GM21528 (cell line): ENCODE results near the gene SLC25A33.
"Not testable (repeated sequence)": the region's sequence is repeated elsewhere in the genome, so short reads cannot be mapped to it uniquely, and the experiment has no call there.

Source experiments
- ATAC-seq: cut with Tn5 transposase; IDR thresholded peaks from one replicate; pipeline ENCODE4 v1.9.1; 2021; ENCODE audit warnings: mild to moderate bottlenecking, moderate library complexity; ENCODE audit not compliant: unreplicated experiment, low FRiP score

SLC25A33 gene

DNA sequence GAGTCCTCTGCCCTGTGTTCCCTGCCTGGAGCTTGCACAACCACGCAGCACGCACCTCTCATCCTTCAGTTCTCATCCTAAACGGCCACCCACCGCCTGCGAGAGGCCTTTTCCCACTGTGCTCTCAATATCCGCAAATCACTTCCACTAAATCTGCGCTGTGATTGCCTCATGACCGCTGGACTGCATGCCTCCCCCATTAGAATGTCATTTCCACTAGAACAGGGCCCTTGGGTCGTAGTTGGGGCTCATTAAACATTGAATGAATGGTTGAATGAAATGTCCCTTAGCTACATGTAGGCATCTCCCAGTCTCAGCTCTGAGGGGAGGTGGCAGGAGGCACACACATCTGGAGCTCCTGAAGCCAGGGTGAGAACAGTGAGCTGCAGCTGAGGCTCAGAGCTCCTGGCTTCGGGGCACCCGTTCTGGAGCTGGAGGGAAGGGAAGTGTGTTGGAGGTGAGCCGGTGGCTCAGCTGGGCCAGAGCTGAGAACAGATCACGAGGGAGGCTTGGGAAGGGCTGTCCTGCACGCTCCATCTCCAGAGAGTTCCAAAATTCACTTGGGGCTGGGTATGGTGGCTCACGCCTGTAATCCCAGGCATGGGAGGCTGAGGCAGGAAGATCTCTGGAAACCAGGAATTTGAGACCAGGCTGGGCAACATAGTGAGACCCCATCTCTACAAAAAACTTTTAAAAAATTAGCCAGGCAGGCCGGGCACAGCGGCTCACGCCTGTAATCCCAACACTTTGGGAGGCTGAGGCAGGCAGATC is 79.8 kb downstream of the SLC25A33 start:
- ATAC-seq: no peak

DNA sequence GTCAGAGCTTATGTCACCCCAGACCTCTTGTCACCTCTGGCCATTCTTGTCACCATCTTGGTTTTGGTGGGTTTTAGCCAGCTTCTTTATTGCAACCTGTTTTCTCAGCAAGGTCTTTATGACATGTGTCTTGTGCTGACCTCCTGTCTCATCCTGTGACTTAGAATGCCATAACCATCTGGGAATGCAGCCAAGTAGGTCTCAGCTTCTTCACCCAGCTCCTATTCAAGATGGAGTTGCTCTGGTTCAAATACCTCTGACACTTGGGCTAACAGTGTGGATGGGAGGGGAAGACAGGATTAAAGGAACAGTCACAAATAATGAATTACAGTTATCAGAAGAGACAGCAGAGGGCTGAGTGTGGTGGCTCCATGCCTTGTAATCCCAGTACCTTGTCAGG is 81.8 kb downstream of the SLC25A33 start:
- ATAC-seq: no peak

DNA sequence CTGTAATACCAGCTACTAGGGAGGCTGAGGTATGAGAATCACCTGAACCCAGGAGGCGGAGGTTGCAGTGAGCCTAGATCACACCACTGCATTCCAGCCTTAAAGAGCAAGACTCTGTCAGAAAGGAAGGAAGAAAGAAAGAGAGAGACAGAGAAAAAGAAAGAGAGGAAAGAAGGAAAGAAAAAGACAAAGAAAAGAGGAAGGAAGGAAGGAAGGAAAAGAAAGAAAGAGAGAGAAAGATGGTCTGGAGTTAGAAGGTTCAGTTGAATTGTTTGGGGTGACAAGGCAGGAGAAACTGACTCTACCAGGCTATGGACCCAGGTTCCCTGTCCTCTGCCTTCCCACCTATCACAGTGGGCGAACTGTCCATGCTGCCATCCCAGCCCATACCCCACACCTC is 84.8 kb downstream of the SLC25A33 start:
- no peak for ATAC-seq

DNA sequence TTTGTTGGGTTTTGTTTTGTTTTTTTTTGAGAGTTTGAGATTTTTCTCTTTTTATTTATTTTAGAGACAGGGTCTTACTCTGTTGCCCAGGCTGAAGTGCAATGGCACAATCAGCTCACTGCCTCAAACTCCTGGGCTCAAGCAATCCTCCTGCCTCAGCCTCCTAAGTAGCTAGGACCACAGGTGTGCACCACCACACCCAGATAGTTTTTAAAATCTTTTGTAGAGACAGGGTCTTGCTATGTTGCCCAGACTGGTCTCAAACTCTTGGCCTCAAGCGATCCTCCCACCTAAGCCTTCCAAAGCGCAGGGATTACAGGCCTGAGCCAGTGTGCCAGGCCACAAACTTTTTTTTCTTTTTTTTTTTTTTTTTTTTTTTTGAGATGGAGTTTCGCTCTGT is 85.8 kb downstream of the SLC25A33 start:
- ATAC-seq: not testable (repeated sequence)

DNA sequence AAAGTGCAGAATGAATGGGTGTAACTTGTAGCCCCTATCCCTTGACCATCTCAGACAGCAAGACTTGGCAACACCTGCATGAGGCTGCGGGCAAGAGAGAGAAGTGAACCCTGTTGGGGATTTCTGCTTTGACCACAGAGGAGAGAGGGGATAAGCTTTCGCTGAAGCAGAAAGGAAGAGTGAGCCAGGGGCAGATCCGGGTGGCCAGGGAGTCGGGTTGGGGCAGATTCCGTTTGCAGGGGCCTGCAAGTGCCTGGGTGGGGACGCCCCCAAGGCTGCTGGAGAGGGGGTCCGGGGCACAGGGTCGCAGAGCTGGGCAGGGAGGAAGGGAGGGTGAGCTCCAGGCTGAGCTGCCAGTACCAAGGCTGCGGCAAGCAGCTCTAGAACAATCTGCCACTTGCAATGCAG is 86.9 kb downstream of the SLC25A33 start:
- peak; percentile 46 for ATAC-seq

DNA sequence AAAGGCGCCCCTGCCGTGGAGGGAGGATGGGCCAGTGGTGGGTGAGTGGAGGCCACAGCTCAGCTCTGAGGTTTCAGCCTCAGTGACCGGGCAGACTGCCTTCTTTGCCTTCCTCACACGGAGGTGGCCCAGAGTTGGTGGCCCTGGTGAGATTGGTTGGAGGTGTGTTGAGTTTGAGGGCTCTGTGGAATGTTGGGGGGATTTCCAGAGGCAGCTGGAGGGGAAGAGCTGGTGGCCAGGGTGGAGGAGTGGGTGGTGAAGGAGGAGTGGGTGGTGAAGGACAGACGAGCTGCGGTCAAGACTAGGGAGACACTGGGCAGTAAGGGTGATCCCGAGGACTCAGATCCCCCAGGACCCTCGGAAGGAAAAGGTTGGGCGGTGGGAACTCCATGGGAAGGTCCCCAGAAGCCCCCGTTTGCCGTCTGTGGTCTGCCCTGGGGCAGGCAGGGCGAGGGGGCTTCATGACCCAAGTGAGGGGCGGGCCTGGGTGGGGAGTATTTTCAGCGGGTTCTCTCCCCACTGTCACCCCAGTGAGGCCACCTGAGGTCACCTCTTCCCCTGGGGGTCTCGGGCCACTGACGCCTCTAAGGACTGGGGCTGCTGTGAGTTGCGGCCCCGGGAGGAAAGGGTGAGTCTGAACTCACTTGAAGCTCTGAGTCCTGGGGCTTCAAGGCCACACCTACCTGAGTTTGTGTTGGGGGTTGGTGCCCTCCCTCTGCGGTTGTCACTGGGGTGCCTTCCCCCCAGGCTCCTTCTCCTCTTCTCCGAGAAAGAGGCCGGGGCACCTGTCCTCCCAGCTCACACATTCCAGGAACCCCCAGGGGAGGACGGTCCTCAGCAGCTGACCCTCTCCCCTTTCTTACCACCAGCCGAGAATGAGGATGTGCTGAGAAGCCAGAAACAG is 89.5 kb downstream of the SLC25A33 start:
- ATAC-seq: no peak

DNA sequence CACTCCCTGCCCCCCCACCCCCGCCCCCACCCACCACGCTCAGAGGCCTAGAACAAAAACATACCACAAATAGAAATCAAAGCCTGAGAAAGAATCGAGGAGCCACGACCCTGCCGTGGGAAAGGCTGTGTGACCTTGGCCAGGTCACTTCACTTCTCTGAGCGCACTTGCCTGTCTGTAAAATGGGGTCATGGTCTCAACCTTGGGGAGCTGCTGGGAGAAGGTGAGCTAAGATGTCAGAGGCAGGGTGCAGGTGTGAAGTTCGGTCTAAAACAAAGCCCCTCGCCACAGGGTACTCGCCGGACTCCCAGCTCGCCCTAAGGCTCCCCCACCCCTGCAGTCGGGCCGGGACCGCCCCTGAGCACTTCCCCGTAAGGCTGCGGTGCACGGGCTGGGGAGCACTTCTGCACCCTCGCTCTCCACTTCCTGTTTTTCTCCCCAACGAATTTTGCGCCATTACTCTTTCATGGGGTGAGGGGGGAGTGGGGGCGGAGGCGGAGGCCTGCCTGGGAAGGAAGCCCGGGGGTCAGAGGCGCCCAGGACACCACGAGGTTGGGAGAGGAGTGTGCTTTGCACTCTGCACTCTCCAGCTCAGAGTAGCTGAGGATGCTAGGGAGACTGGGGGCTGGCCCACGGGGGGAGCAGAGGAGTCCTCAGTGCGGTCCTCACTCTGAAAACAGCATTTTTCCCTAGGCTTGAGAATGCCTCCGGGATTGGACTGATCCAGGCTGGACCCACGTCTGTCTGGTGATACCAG is 90.4 kb downstream of the SLC25A33 start:
- no peak for ATAC-seq

DNA sequence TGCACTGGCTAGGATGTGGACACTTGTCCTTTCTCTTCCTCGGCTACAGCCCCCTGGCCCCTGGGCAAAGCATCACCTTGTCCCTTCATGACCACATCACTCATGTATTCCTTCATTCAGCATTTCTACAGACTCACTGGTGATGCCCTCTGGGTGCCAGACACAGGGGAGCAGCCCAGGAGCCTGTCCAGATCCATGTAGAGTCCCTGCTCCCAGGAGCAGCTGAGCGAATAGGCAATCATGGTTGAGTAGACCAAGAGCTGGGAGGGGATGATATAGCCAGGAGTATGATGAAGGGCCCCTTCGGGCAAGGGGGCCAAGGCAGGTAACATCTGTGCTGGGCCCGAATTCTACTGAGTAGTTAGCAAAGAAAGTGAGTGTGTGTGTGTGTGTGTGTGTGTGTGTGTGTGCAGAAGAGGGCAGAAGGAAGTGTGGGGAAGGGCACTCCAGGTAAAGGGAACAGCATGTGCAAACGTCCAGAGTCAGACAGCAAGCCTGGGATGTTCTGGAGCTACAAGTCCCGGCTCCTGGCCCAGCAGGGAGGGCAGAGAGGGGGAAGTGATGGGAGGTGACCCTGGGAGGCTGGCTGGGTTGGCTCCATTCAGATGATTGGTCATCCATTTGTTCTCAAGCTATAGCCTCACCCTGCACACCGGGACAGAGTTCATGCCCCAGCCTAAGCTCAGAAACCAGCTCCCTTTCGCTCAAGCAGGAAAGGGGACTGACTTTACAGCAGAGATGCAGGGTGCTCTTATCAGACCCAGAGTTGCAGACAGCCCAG is 91.3 kb downstream of the SLC25A33 start:
- no peak for ATAC-seq

DNA sequence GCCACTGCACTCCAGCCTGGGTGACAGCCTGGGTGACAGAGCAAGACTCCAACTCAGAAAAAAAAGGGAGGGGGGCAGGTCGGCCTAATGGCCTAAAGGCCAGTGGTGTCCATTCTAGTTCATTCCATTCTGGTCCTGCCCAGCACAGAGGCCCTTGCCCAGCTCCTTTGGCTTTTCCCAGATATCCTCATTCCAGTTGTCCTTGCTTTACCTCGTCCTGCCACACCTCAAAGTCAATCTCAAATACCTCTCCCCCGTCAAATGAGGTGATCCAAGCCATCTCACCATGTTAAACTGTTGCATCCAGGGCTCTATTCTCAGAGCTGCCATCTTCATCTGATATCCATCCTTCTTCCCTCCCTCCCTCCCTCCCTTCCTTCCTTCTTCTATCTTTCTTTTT is 92.3 kb downstream of the SLC25A33 start:
- ATAC-seq: no peak

DNA sequence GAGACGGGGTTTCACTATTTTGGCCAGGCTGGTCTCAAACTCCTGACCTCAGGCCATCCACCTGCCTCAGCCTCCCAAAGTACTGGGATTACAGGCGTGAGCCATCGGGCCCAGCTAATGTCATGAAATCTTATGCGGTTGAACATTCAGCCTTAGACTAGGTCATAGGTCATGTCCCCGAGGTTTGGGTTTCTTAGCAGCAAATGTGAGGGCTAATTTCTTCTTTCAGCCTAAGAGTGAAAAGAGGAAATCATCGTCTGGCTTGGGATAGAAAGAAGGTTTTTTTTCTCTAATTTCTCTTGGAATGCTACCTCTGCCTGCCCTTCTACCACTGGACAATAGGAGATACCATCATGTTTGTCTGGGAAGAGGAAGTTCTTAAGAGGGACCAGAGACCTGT is 94.2 kb downstream of the SLC25A33 start:
- no peak for ATAC-seq

DNA sequence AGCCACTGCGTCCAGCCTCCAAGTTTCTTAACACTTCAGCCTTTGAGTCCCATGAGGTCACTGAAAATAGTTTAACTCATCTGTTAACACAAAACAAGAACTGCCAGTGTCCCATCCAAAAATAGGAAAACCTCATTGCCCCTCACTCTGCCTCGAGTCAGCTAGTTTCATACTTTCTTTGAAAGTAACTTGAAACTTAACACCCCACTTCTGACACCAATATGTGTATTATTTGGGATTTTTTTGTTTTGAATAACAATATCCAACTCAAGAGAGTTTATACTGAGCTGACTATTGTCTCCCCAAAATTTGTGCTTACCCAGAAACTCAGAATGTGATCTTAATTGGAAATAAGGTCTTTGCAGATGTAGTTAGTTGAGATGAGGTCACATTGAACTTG is 95.3 kb downstream of the SLC25A33 start:
- no peak for ATAC-seq
